ENCODE data around the gene FBN1. TPM values are rescaled to one million over a fixed set of nuclear protein-coding genes. Genes with fewer than 3 reads are reported as not detected.

Gene FBN1
- polyA plus RNA-seq, 2 of the 4 experiments (the other 2 are of a cell fraction): 6.3 to 9.4 TPM

GRCh38 chr15:48427479-48427878 lies 218.0 kb downstream of the FBN1 start:
- Histone ChIP-seq H3K4me2 (no peak overlapping the region), H3K4me1 (no peaks in the 10 kb centered on the region), H3K27ac (no peak overlapping the region), H3K4me3 (no peak overlapping the region), H3K9me3 (no peaks in the 10 kb centered on the region)
- TF ChIP-seq EHMT2 (IDR thresholded peaks at IDR 0.05; ENCODE audit: low read depth) (no peak), PBX3 (IDR thresholded peaks at IDR 0.05) (no peak), USF2 (IDR thresholded peaks at IDR 0.05) (no peak), REST (IDR thresholded peaks at IDR 0.05) (no peak), CBX8 (IDR thresholded peaks at IDR 0.05) (no peak), MAFK (IDR thresholded peaks at IDR 0.05; ENCODE audit: partially characterized antibody) (no peak), CBX2 (IDR thresholded peaks at IDR 0.05; ENCODE audit: borderline replicate concordance, low read depth) (no peak)
- DNase-seq (ENCODE audit: low read depth in 1 of 2, low spot score in 1 of 2) (no peak), ATAC-seq (no peak), FAIRE-seq (no peak)
- WGBS (ENCODE audit: missing lambda C conversion rate): 84% methylated on average over 6 of the region's 6 CpGs
- ChIA-PET POLR2A (no interaction called here), CTCF (interaction anchor here (0.7 kb wide), 1 partner anchor 75 kb away, joined by 3 read pairs; no protein-coding TSS in a partner anchor)

- TF ChIP-seq HOXA7 (CRISPR knock-in tag; IDR thresholded peaks at IDR 0.05) (no peak), CBX2 (IDR thresholded peaks at IDR 0.05; ENCODE audit: borderline replicate concordance, low read depth) (no peak), EHF (CRISPR knock-in tag; IDR thresholded peaks at IDR 0.05) (no peak), PBX3 (IDR thresholded peaks at IDR 0.05) (no peak), KDM1A (IDR thresholded peaks at IDR 0.05; ENCODE audit: low read depth) (no peak), PHF8 (IDR thresholded peaks at IDR 0.05; ENCODE audit: borderline replicate concordance, low read depth) (no peak), HMGXB4 (CRISPR knock-in tag; IDR thresholded peaks at IDR 0.05; ENCODE audit: borderline replicate concordance) (no peak), KDM5A (IDR thresholded peaks at IDR 0.05) (no peak), FOSB (CRISPR knock-in tag; IDR thresholded peaks at IDR 0.05) (no peak), ZC3H11A (IDR thresholded peaks at IDR 0.05) (no peak), NFE2L2 (conservative IDR thresholded peaks at IDR 0.05; ENCODE audit: low read length) (no peak), EP300 (IDR thresholded peaks at IDR 0.05) (no peak), HDAC2 (IDR thresholded peaks at IDR 0.05) (no peak), ATOH8 (CRISPR knock-in tag; IDR thresholded peaks at IDR 0.05; ENCODE audit: low read depth) (no peak), E2F6 (IDR thresholded peaks at IDR 0.05; ENCODE audit: borderline replicate concordance, low read depth) (no peak), ZFP36 (IDR thresholded peaks at IDR 0.05; ENCODE audit: borderline replicate concordance, partially characterized antibody) (no peak), CTCF (IDR thresholded peaks at IDR 0.05) (no peak), RARB (CRISPR knock-in tag; IDR thresholded peaks at IDR 0.05) (no peak), HES2 (IDR thresholded peaks at IDR 0.05) (no peak)
- H3K4me2 ChIP-seq: no peak overlapping the region
- no peak overlapping the region for H3K27ac ChIP-seq
- no peak for FAIRE-seq
- no peaks in the 10 kb centered on the region for H3K4me1 ChIP-seq
- H3K9me3 ChIP-seq: no peaks in the 10 kb centered on the region
- no peak overlapping the region for H3K4me3 ChIP-seq
- no peak for DNase-seq (ENCODE audit: low read depth in 1 of 2, low spot score in 1 of 2)
- 81% methylated on average over 2 of the region's 2 CpGs for WGBS (ENCODE audit: missing lambda C conversion rate)
- ATAC-seq: no peak
- POLR2A ChIA-PET: no interaction called here
- CTCF ChIA-PET: interaction anchor here (0.7 kb wide), 1 partner anchor 75 kb away, joined by 3 read pairs; no protein-coding TSS in a partner anchor
These were observed 218.6 kb downstream of the FBN1 start for GRCh38 chr15:48426941-48427340.
